HepG2 (cell line): ENCODE data around the gene MTFR1L. TPM values are rescaled to one million over a fixed set of nuclear protein-coding genes. Genes with fewer than 3 reads are reported as not detected.

Experiments
- CCAR2 ChIP-seq: fragments of 200-400 bp; formaldehyde crosslinking; optimal IDR thresholded peaks from 2 replicates; pipeline ENCODE3; 2018; ENCODE audit warnings: low read depth, mild to moderate bottlenecking, low read length, moderate library complexity
- E2F5 ChIP-seq: sonication (generic); formaldehyde crosslinking; conservative IDR thresholded peaks from 2 replicates; pipeline ENCODE4 v1.4.0; 2020; ENCODE audit warnings: missing genetic modification reagents
- GPN1 ChIP-seq: sonication (generic); formaldehyde crosslinking; IDR thresholded peaks from 2 replicates; pipeline ENCODE4 v1.5.1; 2020; ENCODE audit warnings: missing genetic modification reagents, borderline replicate concordance
- KAT7 ChIP-seq: IDR thresholded peaks from 2 replicates; pipeline ENCODE4 v1.6.1; 2018; ENCODE audit warnings: borderline replicate concordance, missing compliant biosample characterization
- MZF1 ChIP-seq: sonication (generic); formaldehyde crosslinking; IDR thresholded peaks from 2 replicates; pipeline ENCODE4 v1.8.1; 2023; ENCODE audit warnings: mild to moderate bottlenecking, missing genetic modification reagents, borderline replicate concordance
- NCOR1 ChIP-seq: fragments of 200-600 bp; sonication (generic); IDR thresholded peaks from 2 replicates; pipeline ENCODE4 v1.7.0; 2017; ENCODE audit warnings: antibody characterized with exemption, low read length, borderline replicate concordance
- ZBTB40 ChIP-seq, 2 experiments: fragments of 450-650 bp in 1 of 2; sonication (generic) in 1 of 2; formaldehyde crosslinking in 1 of 2; IDR thresholded peaks; 2 replicates each; pipeline versions ENCODE4 v1.6.1 to v1.8.0; 2016 to 2022; ENCODE audit warnings: antibody characterized with exemption in 1 of 2, mild to moderate bottlenecking in 1 of 2, missing genetic modification reagents in 1 of 2
- ZFP36L1 ChIP-seq: sonication (generic); formaldehyde crosslinking; IDR thresholded peaks from 2 replicates; pipeline ENCODE4 v1.8.0; 2022; ENCODE audit warnings: mild to moderate bottlenecking, missing genetic modification reagents, moderate library complexity
- ZNF292 ChIP-seq: sonication (generic); formaldehyde crosslinking; IDR thresholded peaks from 2 replicates; pipeline ENCODE4 v1.8.1; 2022; ENCODE audit warnings: mild to moderate bottlenecking, low read depth, missing genetic modification reagents, borderline replicate concordance
- ZNF414 ChIP-seq: sonication (generic); formaldehyde crosslinking; IDR thresholded peaks from 2 replicates; pipeline ENCODE4 v1.5.0; 2020; ENCODE audit warnings: missing genetic modification reagents
- ZNF570 ChIP-seq: sonication (generic); formaldehyde crosslinking; IDR thresholded peaks from 2 replicates; pipeline ENCODE4 v1.4.0; 2020; ENCODE audit warnings: mild to moderate bottlenecking, missing genetic modification reagents, borderline replicate concordance
- ZNF577 ChIP-seq: sonication (generic); formaldehyde crosslinking; IDR thresholded peaks from 2 replicates; pipeline ENCODE4 v1.4.0; 2020; ENCODE audit warnings: mild to moderate bottlenecking, low read depth, missing genetic modification reagents, borderline replicate concordance
- ZNF710 ChIP-seq: sonication (generic); formaldehyde crosslinking; IDR thresholded peaks from 2 replicates; pipeline ENCODE4 v1.5.0; 2020; ENCODE audit warnings: mild to moderate bottlenecking, missing genetic modification reagents, borderline replicate concordance
- polyA plus RNA-seq, 8 experiments: library from polyadenylated mRNA; depleted of rRNA in 3 of 8; stranded (reverse) in 7 of 8; unstranded in 1 of 8; fragments of >200 nt; fragmentation: Illumina TruSeq in 4 of 8; extraction: Trizol in 4 of 8; gene quantifications; 2 replicates each; pipeline versions ENCODE4 v1.2.1 to v1.2.3, GENCODE V29; 2011 to 2016; ENCODE audit warnings: low read depth in 4 of 8, missing spikeins in 1 of 8, mixed read lengths in 1 of 8; ENCODE audit not compliant: insufficient read depth in 1 of 8
- total RNA-seq, 5 experiments: library from RNA; depleted of rRNA; stranded (reverse); fragments of >200 nt; fragmentation: Illumina TruSeq; extraction: Trizol; gene quantifications; 2 replicates each; pipeline ENCODE4 v1.2.3, GENCODE V29; 2016; ENCODE audit warnings: low read depth in 1 of 5

Gene MTFR1L
- total and polyA plus RNA-seq, 2 of the 13 experiments (the other 11 are each of a cell fraction or from before 2014, with no cell fraction given): 38.0 to 55.7 TPM

- no peak for TF ChIP-seq ZBTB40 (IDR thresholded peaks at IDR 0.05)
- TF ChIP-seq ZBTB40 (CRISPR knock-in tag; IDR thresholded peaks at IDR 0.05): peak; percentile 66; the same call in 1 of the 2 replicates
- peak; percentile 38; the same call in 1 of the 2 replicates for TF ChIP-seq KAT7
- no peak for TF ChIP-seq GPN1
- TF ChIP-seq ZNF570 (CRISPR knock-in tag): no peak
- no peak for TF ChIP-seq ZNF292 (CRISPR knock-in tag)
- TF ChIP-seq ZFP36L1 (CRISPR knock-in tag): no peak
- TF ChIP-seq ZNF577: no peak
- TF ChIP-seq ZNF414 (CRISPR knock-in tag): no peak
- no peak for TF ChIP-seq E2F5
- TF ChIP-seq ZNF710 (CRISPR knock-in tag): no peak
- no peak for TF ChIP-seq MZF1 (CRISPR knock-in tag)
- TF ChIP-seq CCAR2: no peak
- TF ChIP-seq NCOR1: peak; percentile 38; the same call in 1 of the 2 replicates
These were observed 41.8 kb downstream of the MTFR1L start (continued) for GRCh38 chr1:25861316-25862286.
